BE2C (cell line): ENCODE results near the gene FOXJ3.
"Not testable (repeated sequence)": the region's sequence is repeated elsewhere in the genome, so short reads cannot be mapped to it uniquely, and the experiment has no call there.

Experiments
- DNase-seq: peaks from one replicate; pipeline ENCODE4 v3.0.0-alpha.2; 2020
- H3K27me3 ChIP-seq: fragments of 250-450 bp; sonication (Bioruptor Pico); 2 replicates; pipeline ENCODE4 v1.5.1; 2020; ENCODE audit warnings: mild to moderate bottlenecking
- H3K36me3 ChIP-seq: fragments of 250-450 bp; sonication (Bioruptor Pico); 2 replicates; pipeline ENCODE4 v1.5.1; 2020; ENCODE audit warnings: mild to moderate bottlenecking
- H3K4me1 ChIP-seq: fragments of 250-450 bp; sonication (Bioruptor Pico); 2 replicates; pipeline ENCODE4 v1.5.1; 2020
- H3K4me3 ChIP-seq: 2 replicates; pipeline ENCODE4 v1.5.1; 2011; ENCODE audit warnings: low read depth, low read length
- H3K9me3 ChIP-seq: fragments of 250-450 bp; sonication (Bioruptor Pico); 2 replicates; pipeline ENCODE4 v1.5.1; 2020
- CTCF ChIP-seq: IDR thresholded peaks from 2 replicates; pipeline ENCODE4 v1.5.1; 2012; ENCODE audit warnings: mild to moderate bottlenecking, low read depth, low read length

Gene FOXJ3

GRCh38 chr1:42210421-42211133 is 124.5 kb downstream of the FOXJ3 start:
- H3K9me3 ChIP-seq, result no peaks in the 10 kb centered on the region
- no peak overlapping the region for H3K4me3 ChIP-seq
- peaks cover 2% of the 10 kb centered on the region for H3K4me1 ChIP-seq
- no peaks in the 10 kb centered on the region for H3K27me3 ChIP-seq
- TF ChIP-seq CTCF, result no peak
- DNase-seq, result no peak
- H3K36me3 ChIP-seq, result no peaks in the 10 kb centered on the region

GRCh38 chr1:42209526-42210251 is 125.3 kb downstream of the FOXJ3 start:
- Histone ChIP-seq H3K4me1 (peaks cover 2% of the 10 kb centered on the region), H3K9me3 (no peaks in the 10 kb centered on the region), H3K36me3 (no peaks in the 10 kb centered on the region), H3K27me3 (no peaks in the 10 kb centered on the region), H3K4me3 (no peak overlapping the region)
- DNase-seq, result peak; percentile 55
- TF ChIP-seq CTCF, result no peak

- DNase-seq, H3K27me3 ChIP-seq, H3K4me1 ChIP-seq, H3K4me3 ChIP-seq, H3K36me3 ChIP-seq, H3K9me3 ChIP-seq: not testable (repeated sequence)
Observed at GRCh38 chr1:42206930-42207329, 128.1 kb downstream of the FOXJ3 start.

GRCh38 chr1:42206164-42206563 is 128.9 kb downstream of the FOXJ3 start:
- TF ChIP-seq CTCF, result no peak
- no peaks in the 10 kb centered on the region for H3K27me3 ChIP-seq
- no peaks in the 10 kb centered on the region for H3K36me3 ChIP-seq
- no peak overlapping the region for H3K4me3 ChIP-seq
- peaks cover 2% of the 10 kb centered on the region for H3K4me1 ChIP-seq
- H3K9me3 ChIP-seq, result no peaks in the 10 kb centered on the region
- DNase-seq, result no peak

GRCh38 chr1:42201986-42202385 is 133.0 kb downstream of the FOXJ3 start:
- Histone ChIP-seq H3K9me3 (no peaks in the 10 kb centered on the region), H3K36me3 (no peaks in the 10 kb centered on the region), H3K4me1 (no peaks in the 10 kb centered on the region), H3K4me3 (no peak overlapping the region), H3K27me3 (no peaks in the 10 kb centered on the region)
- no peak for DNase-seq
- TF ChIP-seq CTCF, result no peak

GRCh38 chr1:42198251-42198650 is 136.8 kb downstream of the FOXJ3 start:
- DNase-seq, result no peak
- TF ChIP-seq CTCF, result no peak
- Histone ChIP-seq H3K4me1 (no peaks in the 10 kb centered on the region), H3K4me3 (no peak overlapping the region), H3K36me3 (no peaks in the 10 kb centered on the region), H3K9me3 (no peaks in the 10 kb centered on the region), H3K27me3 (no peaks in the 10 kb centered on the region)
